ENCODE measurements around the gene EFNB1.
A peak's percentile ranks its signal among the peaks of the same experiment; 100 is the strongest.

Gene EFNB1

GRCh38 chrX:68827848-68828624, 785 bp upstream of the EFNB1 start:
- DNase-seq, result peak; percentile 67

DNA sequence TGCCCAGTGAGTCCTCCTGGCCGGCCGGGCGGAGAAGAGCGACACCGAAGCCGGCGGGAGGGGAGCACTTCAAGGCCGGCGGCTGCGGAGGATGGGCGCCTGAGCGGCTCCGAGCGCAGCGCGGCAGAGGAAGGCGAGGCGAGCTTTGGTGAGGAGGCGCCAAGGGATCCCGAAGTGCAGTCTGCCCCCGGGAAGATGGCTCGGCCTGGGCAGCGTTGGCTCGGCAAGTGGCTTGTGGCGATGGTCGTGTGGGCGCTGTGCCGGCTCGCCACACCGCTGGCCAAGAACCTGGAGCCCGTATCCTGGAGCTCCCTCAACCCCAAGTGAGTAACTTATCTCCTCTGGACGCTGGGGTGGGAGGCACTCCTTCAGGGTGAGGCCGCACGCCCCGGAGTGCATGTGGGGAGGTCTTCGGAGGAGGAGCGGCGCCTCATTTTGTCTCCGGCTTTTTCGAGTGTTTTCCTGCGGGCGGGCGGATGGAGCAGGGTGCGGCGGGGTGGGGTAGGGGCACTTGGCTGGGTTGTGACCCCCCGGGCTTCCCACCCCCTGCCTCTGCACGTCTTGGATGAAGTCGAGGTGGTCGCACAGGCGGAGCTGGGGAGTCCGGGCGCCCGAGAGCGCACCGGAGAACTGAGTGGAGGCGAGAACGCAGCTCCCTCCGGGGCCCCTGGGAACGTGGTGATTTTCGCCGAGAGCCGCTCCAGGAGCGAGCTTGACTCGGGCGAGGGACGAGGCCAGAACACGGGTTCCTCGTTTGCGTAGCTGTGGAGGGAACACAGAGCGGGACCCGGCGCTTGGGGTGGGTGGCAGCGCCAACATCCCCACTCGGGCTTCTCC, 979 bp downstream of the EFNB1 start:
- DNase-seq, result no peak

GRCh38 chrX:68830419-68831404, 1.9 kb downstream of the EFNB1 start:
- no peak for DNase-seq

- no peak for DNase-seq
Measured at GRCh38 chrX:68831405-68832100, 2.7 kb downstream of the EFNB1 start.

DNA sequence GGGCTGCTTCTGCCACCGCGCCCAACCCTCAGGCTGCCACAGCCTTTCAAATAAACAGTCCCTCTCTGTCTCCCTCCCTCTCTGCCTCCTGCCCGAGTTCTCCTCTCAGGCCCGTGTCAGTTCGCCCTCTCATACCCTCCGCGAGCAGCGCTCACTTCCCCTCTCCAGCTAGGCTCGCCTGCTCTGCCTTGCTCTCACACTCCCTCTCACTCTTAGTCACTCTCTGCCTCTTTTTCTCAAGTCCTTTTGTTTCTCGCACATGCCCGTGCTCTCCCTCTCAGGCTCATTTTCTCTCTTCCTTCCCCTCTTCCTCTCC, 3.2 kb downstream of the EFNB1 start:
- peak; percentile 21 for DNase-seq

- DNase-seq, result no peak
Measured at GRCh38 chrX:68832516-68833447, 4.0 kb downstream of the EFNB1 start.

DNA sequence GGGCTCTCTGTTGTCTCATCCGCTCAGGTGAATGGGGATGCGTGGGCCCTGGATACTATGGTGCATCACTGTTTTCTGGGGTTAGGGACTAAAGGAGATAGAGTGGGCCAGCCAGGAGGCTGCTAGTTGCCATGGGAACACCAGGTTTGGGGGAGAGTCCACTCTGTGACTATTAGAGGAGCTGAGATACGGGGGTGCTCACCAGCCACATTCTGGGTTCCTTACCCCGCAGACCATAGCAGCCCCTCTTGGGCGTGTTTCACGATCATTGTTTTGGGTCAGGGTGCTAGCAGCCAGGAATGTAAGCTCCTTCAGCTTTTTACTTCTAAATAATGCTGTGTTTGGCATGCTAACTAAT, 4.6 kb downstream of the EFNB1 start:
- DNase-seq, result no peak

DNA sequence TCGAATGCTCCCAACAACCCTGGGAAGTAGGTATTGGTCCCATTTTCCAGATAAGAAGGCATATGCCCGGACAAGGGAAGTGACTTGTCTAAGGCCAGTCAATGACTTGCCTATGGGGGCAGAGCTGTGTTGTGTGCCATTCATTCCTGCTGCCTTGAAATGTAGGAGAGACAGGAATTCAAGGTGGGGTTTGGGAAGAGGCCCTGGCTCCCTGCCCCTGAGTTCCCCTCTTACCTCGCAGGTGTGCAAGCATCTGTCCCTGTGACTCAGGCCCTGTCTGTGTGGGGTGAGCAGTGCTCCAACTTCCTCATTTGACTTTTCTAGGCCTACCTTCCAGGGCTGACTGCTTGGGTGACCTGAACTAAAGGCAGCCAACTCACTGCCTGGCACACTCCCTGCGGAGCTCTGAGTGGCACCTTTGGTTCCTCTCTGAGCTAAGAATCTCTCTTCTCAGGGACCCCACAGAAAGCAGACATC, 5.1 kb downstream of the EFNB1 start:
- DNase-seq, result no peak

DNA sequence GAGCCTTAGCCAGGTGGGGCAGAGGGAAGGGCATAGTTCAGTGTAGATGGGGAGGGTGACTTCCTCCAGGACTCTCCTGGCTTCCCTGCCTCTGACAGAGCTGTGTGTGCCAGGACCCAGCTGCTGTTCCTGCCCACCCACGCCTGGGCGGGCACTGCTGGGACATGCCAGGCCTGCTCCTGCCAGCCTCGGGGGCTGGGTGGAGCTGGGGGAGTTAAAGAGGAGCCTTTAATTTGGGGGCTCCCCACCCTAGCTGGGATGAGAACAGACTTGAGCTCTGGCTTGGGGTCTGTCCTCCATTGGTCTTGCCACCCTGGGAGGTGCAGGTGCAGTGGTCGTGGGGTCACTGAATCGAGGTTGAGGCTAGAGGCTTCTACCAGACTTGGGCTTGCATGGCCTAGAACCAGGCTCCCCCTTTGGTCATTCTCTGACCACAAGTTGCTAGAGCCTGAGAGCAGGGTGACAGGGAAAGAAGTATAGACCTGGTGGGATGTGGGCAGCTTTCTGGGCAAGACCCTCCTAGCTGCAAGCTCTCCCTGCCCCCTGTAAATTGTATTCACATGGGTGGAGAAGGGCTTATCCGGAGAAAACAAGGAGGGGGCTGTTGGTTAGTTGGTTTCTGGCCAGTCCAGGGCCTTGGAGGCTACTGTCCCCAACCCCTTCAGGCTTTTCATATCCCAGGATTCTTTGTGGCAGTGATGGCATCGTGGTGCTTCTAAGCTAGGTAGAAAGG, 5.7 kb downstream of the EFNB1 start:
- DNase-seq, result no peak

DNA sequence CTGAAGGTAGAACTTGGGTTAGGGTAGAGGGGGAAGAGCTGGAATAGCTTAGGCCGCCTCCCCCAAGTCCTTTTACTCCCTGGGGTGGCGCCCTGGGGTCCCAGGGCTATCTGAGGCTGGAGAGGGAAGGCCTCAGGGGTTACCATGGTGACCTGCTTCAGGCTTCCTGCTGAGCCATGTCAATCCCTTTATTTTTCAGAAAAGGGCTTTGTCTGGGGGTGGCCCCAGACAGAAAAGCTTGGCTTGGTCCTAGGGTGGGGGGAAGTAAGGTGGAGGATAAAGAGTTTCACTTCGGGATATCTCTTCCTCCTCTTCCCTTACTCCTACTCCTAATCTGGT, 6.3 kb downstream of the EFNB1 start:
- DNase-seq, result no peak

DNA sequence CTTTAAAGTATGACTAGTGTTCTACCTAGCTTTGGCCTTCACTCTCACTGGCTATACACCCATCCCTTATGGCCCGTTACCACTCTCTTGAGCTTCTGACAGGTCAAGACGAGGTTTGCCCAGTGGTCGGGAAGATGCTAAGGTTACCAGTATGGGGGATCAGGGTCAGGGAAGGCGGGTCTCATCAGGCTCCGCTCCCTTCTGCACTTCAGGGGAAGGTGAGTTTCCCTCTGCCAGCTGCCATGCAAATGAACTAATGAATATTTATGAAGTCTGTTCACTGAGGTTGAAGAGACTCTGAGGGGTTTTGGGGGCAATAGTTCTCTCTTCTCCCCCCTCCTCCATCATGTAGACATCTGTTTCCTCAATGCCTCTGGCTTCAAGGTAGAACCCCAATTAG, 6.6 kb downstream of the EFNB1 start:
- no peak for DNase-seq

DNA sequence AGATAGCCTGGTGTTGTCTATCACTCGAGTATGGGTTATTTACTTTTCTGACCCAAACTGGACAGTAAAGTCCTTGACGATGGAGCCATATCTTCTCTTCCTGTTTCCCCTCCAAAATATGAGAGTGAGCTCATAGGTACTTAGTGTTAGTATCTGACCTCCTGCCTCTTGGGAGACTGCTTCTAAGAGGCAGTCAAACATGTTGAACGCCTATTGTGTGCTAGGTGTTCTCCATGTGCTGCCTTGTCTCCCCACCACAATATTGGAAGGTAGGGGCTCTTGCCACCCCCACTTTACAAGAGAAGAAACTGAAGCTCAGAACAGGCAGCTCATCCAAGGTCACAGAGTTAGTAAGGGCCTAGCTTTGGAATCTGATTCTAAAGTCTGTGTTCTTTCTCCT, 8.3 kb downstream of the EFNB1 start:
- no peak for DNase-seq

- no peak for DNase-seq
Measured at GRCh38 chrX:68838571-68838910, 9.7 kb downstream of the EFNB1 start.

DNA sequence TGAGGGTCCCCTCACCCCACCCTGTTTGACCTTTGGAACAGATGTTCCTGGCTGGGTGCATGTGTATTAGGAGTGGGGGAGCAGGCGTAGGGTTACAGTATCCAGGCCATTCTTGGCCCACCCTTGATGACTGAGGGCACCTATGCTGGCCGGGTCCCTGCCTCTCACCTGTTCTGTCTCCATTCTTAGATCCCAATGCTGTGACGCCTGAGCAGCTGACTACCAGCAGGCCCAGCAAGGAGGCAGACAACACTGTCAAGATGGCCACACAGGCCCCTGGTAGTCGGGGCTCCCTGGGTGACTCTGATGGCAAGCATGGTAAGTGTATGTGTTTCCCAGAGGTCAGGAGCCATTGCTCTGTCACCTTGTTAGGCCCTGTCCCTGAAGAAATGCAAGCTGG, 10.9 kb downstream of the EFNB1 start:
- DNase-seq, result no peak

GRCh38 chrX:68840256-68840655, 11.4 kb downstream of the EFNB1 start:
- no peak for DNase-seq

DNA sequence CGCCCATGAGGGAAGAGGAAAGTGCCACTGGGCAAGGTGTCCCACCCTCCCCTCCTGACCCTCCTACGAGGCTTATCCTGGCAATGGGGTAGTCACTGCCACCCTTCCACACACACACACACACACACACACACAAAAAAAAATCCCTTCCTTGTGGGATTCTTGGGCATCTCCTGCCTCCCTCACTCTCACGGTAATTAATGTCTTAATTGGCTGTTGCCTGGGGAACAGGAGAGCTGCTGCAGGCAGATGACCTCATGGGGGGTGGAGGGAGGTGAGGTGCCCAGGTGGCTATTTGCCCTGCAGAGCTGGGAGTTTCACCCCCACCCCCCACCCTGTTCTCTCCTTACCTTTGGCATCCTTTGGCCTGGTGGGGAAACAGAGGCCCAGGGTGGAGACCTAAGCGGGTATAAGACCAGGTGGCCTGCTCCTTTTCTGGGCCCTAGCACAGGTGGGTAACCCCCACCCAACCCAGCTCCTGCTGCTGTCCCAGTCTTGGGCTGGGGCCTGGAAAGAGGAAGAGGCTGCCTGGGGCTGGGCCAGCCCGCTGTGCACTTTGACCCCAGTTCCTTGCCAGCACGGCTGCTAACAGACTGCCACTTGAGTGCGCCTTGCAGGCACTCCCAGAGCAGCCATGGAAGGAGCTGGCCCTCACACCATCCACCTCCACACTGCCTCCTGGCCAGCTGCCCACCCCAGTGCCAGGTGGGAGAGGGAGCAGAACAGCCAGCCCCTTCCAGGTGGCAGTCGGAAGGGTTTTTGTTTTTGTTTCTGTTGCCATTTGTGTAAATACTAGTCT, 12.6 kb downstream of the EFNB1 start:
- DNase-seq, result no peak

GRCh38 chrX:68842351-68842750, 13.5 kb downstream of the EFNB1 start:
- no peak for DNase-seq

- no peak for DNase-seq
Measured at GRCh38 chrX:68842781-68843581, 14.2 kb downstream of the EFNB1 start.

GRCh38 chrX:68843992-68844391, 15.2 kb downstream of the EFNB1 start:
- no peak for DNase-seq
